ENCODE measurements around the gene CPA1. TPM values are rescaled to one million over a fixed set of nuclear protein-coding genes. Genes with fewer than 3 reads are reported as not detected.

Gene CPA1
- total and polyA plus RNA-seq, 8 donors = 0.34 to 1.5 (median 0.88) TPM; not detected in 1

DNA sequence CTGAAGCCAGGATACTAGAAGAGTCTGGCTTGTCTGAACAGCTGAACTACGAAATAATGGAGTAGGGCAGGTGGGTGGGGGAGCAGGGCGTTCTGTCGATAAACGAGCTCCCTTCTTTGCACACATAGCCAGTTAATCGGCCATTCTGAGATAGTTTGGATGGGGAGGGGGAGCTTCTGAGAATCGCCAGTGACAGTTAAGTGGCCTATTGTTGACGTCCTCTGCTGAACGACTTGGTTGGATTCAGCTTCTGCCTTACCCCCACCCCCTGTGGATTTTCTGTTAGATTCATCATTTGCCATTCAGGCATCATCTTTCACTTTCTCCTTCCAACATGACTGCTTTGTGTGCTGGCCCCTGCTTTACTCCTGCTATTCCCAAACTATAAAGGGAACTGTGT lies 35.2 kb upstream of the CPA1 start:
- no peak overlapping the region for H3K4me3 ChIP-seq
- H3K9me3 ChIP-seq = no peaks in the 10 kb centered on the region
- no peak overlapping the region for H3K27ac ChIP-seq
- DNase-seq = no peak
- intact Hi-C loops (cut with DNase I) = no loop called here
- TF ChIP-seq, protein P1, sequence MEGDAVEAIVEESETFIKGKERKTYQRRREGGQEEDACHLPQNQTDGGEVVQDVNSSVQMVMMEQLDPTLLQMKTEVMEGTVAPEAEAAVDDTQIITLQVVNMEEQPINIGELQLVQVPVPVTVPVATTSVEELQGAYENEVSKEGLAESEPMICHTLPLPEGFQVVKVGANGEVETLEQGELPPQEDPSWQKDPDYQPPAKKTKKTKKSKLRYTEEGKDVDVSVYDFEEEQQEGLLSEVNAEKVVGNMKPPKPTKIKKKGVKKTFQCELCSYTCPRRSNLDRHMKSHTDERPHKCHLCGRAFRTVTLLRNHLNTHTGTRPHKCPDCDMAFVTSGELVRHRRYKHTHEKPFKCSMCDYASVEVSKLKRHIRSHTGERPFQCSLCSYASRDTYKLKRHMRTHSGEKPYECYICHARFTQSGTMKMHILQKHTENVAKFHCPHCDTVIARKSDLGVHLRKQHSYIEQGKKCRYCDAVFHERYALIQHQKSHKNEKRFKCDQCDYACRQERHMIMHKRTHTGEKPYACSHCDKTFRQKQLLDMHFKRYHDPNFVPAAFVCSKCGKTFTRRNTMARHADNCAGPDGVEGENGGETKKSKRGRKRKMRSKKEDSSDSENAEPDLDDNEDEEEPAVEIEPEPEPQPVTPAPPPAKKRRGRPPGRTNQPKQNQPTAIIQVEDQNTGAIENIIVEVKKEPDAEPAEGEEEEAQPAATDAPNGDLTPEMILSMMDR (IDR thresholded peaks at IDR 0.05) = no peak
- no peaks in the 10 kb centered on the region for H3K36me3 ChIP-seq
- no peaks in the 10 kb centered on the region for H3K27me3 ChIP-seq
- H3K4me1 ChIP-seq = no peaks in the 10 kb centered on the region
- ATAC-seq = no peak

DNA sequence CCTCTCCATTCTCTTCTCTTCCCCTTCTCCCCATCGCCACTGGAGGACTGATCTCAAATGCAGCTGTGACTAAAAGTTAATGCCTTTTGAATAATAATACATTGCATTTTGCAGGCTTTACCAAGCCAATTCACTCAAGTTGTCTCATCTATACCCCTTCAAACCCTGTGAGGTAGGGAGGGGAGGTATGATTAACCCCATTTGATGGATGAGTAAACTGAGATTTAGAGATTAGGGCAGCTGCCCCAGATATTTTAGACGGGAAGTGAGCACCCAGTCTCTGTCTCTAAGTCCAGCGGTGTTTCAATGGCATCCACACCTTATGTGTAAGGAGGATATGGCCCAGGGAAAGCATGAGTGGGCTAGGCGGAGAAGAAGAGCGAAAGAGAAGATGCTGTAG lies 34.6 kb upstream of the CPA1 start:
- ATAC-seq (no peak), DNase-seq (no peak)
- Histone ChIP-seq H3K27me3 (no peaks in the 10 kb centered on the region), H3K27ac (no peak overlapping the region), H3K9me3 (no peaks in the 10 kb centered on the region), H3K36me3 (no peaks in the 10 kb centered on the region), H3K4me3 (no peak overlapping the region), H3K4me1 (no peaks in the 10 kb centered on the region)
- intact Hi-C loops (cut with DNase I) = no loop called here
- TF ChIP-seq, protein P1 (IDR thresholded peaks at IDR 0.05) = no peak

DNA sequence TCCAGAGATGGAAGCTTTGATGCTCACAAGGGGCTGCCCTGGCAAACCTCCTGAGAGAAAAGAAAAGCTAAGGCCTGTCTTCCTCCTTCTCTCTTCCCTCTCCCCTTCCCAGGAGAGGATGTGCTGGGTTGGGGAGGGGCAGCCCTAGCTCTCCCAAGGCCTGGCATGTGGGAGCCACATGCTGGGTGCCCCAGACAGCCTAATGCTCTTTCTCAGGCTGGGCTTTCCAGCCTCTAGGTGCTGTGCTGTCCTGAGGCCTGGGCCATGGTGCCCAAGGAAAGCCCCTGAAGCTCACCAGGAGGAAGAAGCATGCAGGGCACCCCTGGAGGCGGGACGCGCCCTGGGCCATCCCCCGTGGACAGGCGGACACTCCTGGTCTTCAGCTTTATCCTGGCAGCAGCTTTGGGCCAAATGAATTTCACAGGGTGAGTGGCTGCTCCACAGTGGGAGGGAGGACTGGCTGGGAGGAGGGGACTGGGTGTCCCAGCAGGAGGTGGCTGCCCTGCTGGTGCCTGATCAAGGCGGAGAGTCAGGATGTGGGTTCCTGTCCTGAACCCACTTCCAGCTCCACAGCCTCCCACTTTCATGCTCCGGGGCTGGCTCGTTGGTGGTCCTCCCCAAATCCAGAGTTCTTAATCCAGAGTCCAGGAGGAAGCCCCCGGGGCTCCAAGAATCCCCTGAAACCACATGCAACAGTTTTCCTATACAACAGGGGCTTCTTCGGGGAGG lies 34.0 kb upstream of the CPA1 start:
- Histone ChIP-seq H3K36me3 (no peaks in the 10 kb centered on the region), H3K27me3 (peaks cover 0 to 5% of the 10 kb centered on the region in 2 donors), H3K4me1 (no peaks in the 10 kb centered on the region), H3K9me3 (no peaks in the 10 kb centered on the region), H3K4me3 (no peak overlapping the region), H3K27ac (no peak overlapping the region)
- ATAC-seq (no peak), DNase-seq (no peak)
- TF ChIP-seq, protein P1 (IDR thresholded peaks at IDR 0.05) = no peak
- intact Hi-C loops (cut with DNase I) = no loop called here

DNA sequence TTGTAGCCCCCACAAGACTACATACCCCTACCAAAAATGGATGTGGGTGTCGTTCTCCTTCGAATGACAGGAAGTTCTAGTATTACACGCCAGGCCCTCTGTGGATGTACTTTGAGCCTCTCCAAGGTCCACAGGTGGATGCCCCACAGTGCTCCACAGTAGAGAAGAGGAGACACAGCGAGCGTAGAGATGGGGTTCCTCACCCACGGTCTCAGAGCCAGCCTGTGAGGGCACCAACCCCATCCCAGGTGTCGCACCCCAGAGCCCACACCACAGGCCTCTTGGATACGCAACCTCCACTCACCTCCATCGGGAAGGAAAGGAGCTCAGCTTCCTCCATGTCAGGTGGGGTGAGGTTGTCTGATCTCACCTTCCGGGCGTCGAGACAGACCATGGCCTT lies 33.4 kb upstream of the CPA1 start:
- Histone ChIP-seq H3K27me3 (peaks cover 0 to 7% of the 10 kb centered on the region in 2 donors), H3K4me1 (peaks cover 0 to 2% of the 10 kb centered on the region in 2 donors), H3K27ac (no peak overlapping the region), H3K4me3 (no peak overlapping the region), H3K9me3 (no peaks in the 10 kb centered on the region), H3K36me3 (no peaks in the 10 kb centered on the region)
- TF ChIP-seq, protein P1 (IDR thresholded peaks at IDR 0.05) = no peak
- intact Hi-C loops (cut with DNase I) = no loop called here
- ATAC-seq (no peak), DNase-seq (no peak)

DNA sequence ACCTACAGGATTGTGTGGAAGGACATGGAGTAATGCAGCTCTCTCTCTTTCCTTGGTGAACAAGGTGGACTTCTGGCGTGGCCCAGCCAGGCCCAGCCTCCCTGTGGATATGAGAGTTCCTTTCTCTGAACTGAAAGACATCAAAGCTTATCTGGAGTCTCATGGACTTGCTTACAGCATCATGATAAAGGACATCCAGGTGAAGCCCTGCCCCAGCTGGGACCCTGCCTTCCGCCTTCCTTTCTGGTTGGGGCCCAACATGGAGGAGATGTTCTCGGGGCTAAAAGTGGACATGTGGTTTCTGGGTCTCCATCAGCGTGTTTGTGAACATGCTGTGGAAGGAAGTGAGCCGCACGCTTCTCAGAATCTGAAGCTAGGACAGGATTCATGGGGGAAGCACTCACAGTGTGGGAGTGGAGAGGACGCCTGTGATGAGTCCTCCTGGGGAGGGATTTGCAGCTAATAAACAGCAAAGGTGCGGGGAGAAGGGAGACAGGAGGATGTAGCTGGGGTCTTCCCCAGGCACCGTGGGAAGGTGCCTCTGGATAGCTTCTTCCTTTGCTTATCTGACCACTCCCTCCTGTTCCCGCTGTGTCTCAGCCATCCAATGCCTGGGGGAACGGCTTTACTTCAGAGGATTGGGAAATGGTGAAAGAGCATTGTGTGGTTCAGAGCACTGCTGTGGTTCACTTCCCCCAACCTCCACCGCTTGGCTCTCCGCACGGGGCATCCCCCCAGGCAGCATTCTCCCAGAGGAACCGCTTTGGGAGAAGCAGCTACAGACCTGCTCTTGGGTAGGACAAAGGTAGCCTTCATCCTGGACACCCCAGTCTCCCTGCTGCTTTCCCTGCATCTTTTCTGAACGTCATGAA lies 30.1 kb upstream of the CPA1 start:
- intact Hi-C loops (cut with DNase I) = no loop called here
- Histone ChIP-seq H3K36me3 (no peaks in the 10 kb centered on the region), H3K9me3 (no peaks in the 10 kb centered on the region), H3K4me1 (peaks cover 0 to 8% of the 10 kb centered on the region in 2 donors), H3K27ac (peak overlapping the region in 1 of 2 donors; percentile 46), H3K27me3 (peaks cover 0 to 7% of the 10 kb centered on the region in 2 donors), H3K4me3 (no peak overlapping the region)
- DNase-seq = peak in 1 of 4 donors; percentile 29
- no peak for ATAC-seq
- TF ChIP-seq, protein P1 (IDR thresholded peaks at IDR 0.05) = no peak
